ENCODE data around the gene MRC2. TPM values are rescaled to one million over a fixed set of nuclear protein-coding genes. Genes with fewer than 3 reads are reported as not detected.

MRC2 gene
- polyA plus RNA-seq, 1 of the 3 experiments (the other 2 are of a cell fraction): 213 TPM

GRCh38 chr17:62668091-62668804, 40.8 kb downstream of the MRC2 start:
- no peaks in the 10 kb centered on the region for H3K9me3 ChIP-seq
- H3K36me3 ChIP-seq (replicated peaks in 1 of 2; ENCODE audit: control insufficient read depth in 1 of 2, insufficient read depth in 2 of 2, low read length in 1 of 2): peaks cover 45 to 56% of the 10 kb centered on the region in 2 experiments
- H3K4me2 ChIP-seq: no peak overlapping the region
- peaks cover 17% of the 10 kb centered on the region for H3F3A ChIP-seq (replicated peaks; ENCODE audit: insufficient read depth)
- POLR2A ChIA-PET: no interaction called here
- WGBS (ENCODE audit: low lambda C conversion rate): 71% methylated on average over 10 of the region's 10 CpGs
- peak overlapping the region in 1 of 2 experiments; percentile 1; a peak in 1 of 4 replicates for H3K27ac ChIP-seq (ENCODE audit: low read depth in 2 of 2, low read length in 1 of 2)
- peaks cover 41% of the 10 kb centered on the region for H4K20me1 ChIP-seq (ENCODE audit: insufficient read depth)
- H3K4me3 ChIP-seq (ENCODE audit: low read depth in 2 of 2, low read length in 1 of 2): no peak overlapping the region
- no peak overlapping the region for H3K9ac ChIP-seq
- H3K9me2 ChIP-seq: no peaks in the 10 kb centered on the region
- CTCF ChIA-PET: interaction anchor here (0.8 to 1.1 kb wide), 4 partner anchors 8 to 944 kb away, joined by 3 to 4 read pairs (median 3); no protein-coding TSS in a partner anchor
- TF ChIP-seq RCOR1 (IDR thresholded peaks at IDR 0.05; ENCODE audit: low read length) (peak; percentile 68; the same call in 1 of the 2 replicates), RAD21 (IDR thresholded peaks at IDR 0.05; ENCODE audit: low read length) (peak; percentile 41), EP300 (IDR thresholded peaks at IDR 0.05; ENCODE audit: borderline replicate concordance in 1 of 2, low read depth in 1 of 2, low read length in 1 of 2) (peak in 1 of 2 experiments; percentile 79; a peak in 2 of 4 replicates), ELF1 (IDR thresholded peaks at IDR 0.05) (no peak), SMC3 (IDR thresholded peaks at IDR 0.05; ENCODE audit: low read depth, low read length) (peak; percentile 20; the same call in 1 of the 2 replicates), CHD2 (IDR thresholded peaks at IDR 0.05; ENCODE audit: low read length, partially characterized antibody) (peak; percentile 48), MXI1 (IDR thresholded peaks at IDR 0.05; ENCODE audit: low read depth, low read length) (peak; percentile 67; the same call in 1 of the 2 replicates)
- TF ChIP-seq, protein P1, sequence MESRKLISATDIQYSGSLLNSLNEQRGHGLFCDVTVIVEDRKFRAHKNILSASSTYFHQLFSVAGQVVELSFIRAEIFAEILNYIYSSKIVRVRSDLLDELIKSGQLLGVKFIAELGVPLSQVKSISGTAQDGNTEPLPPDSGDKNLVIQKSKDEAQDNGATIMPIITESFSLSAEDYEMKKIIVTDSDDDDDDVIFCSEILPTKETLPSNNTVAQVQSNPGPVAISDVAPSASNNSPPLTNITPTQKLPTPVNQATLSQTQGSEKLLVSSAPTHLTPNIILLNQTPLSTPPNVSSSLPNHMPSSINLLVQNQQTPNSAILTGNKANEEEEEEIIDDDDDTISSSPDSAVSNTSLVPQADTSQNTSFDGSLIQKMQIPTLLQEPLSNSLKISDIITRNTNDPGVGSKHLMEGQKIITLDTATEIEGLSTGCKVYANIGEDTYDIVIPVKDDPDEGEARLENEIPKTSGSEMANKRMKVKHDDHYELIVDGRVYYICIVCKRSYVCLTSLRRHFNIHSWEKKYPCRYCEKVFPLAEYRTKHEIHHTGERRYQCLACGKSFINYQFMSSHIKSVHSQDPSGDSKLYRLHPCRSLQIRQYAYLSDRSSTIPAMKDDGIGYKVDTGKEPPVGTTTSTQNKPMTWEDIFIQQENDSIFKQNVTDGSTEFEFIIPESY (IDR thresholded peaks at IDR 0.05; ENCODE audit: borderline replicate concordance, low read depth): no peak
- no peaks in the 10 kb centered on the region for H3K27me3 ChIP-seq (ENCODE audit: insufficient read depth)
- peaks cover 63% of the 10 kb centered on the region for H3K79me2 ChIP-seq (ENCODE audit: insufficient read depth)
- H3K4me1 ChIP-seq (ENCODE audit: control insufficient read depth in 1 of 2, insufficient read depth in 2 of 2, low read depth in 1 of 2, low read length in 1 of 2): peaks cover 0 to 20% of the 10 kb centered on the region in 2 experiments; a peak in 1 of 4 replicates
- DNase-seq: peak; percentile 85
- H2AFZ ChIP-seq (ENCODE audit: low read depth): no peak overlapping the region

DNA sequence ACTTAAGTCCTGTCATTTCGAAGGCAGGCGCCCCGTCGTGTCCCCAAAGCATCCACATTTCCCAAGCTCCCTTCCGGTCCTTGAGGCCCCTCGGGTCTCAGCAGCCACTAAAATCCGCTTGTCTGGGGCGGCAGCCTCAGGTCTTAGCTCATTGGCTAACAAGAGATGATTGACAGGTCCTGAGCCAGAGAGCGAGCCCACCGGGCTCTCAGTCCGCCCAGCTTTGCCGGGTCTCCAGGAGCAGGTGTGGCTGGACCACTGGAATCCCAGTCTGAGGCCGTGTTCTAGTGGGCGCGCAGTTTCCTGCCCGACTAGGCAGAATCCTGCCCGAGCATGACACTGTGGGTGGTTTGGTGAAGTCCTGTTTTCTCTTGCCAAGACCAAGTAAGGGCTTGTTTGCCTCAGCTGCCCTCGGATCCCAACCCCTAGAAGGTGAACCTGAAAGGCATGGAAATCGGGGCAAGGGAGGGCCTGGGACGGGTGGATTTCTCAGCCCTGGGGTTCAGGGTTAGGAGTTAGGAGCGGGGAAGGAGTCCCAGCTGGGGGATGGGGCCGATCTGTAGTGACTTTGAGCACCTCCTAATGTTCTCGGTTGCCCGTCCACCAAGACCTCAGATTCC, 42.8 kb downstream of the MRC2 start:
- ChIA-PET CTCF (interaction anchor here (1.0 to 8.6 kb wide), 4 partner anchors 10 to 736 kb away, joined by 6 to 67 read pairs (median 30); no protein-coding TSS in a partner anchor), POLR2A (no interaction called here)
- Histone ChIP-seq H3K27me3 (ENCODE audit: insufficient read depth) (no peaks in the 10 kb centered on the region), H3K9me2 (no peaks in the 10 kb centered on the region), H3K9ac (no peak overlapping the region), H2AFZ (ENCODE audit: low read depth) (no peak overlapping the region), H3K27ac (ENCODE audit: low read depth in 2 of 2, low read length in 1 of 2) (no peak overlapping the region), H3K4me3 (ENCODE audit: low read depth in 2 of 2, low read length in 1 of 2) (no peak overlapping the region), H3K4me1 (ENCODE audit: control insufficient read depth in 1 of 2, insufficient read depth in 2 of 2, low read depth in 1 of 2, low read length in 1 of 2) (peaks cover 0 to 20% of the 10 kb centered on the region in 2 experiments; a peak in 1 of 4 replicates), H3K4me2 (no peak overlapping the region), H3F3A (replicated peaks; ENCODE audit: insufficient read depth) (peaks cover 21% of the 10 kb centered on the region), H3K36me3 (replicated peaks in 1 of 2; ENCODE audit: control insufficient read depth in 1 of 2, insufficient read depth in 2 of 2, low read length in 1 of 2) (peaks cover 59 to 60% of the 10 kb centered on the region in 2 experiments), H4K20me1 (ENCODE audit: insufficient read depth) (peaks cover 24% of the 10 kb centered on the region), H3K79me2 (ENCODE audit: insufficient read depth) (peaks cover 48% of the 10 kb centered on the region; the same call in 1 of the 2 replicates), H3K9me3 (no peaks in the 10 kb centered on the region)
- WGBS (ENCODE audit: low lambda C conversion rate): 94% methylated on average over 24 of the region's 24 CpGs
- TF ChIP-seq MXI1 (IDR thresholded peaks at IDR 0.05; ENCODE audit: low read depth, low read length) (no peak), PBX3 (IDR thresholded peaks at IDR 0.05) (peak; percentile 61)
- peak; percentile 43 for DNase-seq

All from SK-N-SH (cell line).